NCI-H2029 (cell line): ENCODE results near the gene SPINT2.
A peak's percentile ranks its signal among the peaks of the same experiment; 100 is the strongest.

Source experiments
- DNase-seq: peaks from one replicate; lab custom pipeline; 2025; lab: John Stamatoyannopoulos, UW

Gene SPINT2

DNA sequence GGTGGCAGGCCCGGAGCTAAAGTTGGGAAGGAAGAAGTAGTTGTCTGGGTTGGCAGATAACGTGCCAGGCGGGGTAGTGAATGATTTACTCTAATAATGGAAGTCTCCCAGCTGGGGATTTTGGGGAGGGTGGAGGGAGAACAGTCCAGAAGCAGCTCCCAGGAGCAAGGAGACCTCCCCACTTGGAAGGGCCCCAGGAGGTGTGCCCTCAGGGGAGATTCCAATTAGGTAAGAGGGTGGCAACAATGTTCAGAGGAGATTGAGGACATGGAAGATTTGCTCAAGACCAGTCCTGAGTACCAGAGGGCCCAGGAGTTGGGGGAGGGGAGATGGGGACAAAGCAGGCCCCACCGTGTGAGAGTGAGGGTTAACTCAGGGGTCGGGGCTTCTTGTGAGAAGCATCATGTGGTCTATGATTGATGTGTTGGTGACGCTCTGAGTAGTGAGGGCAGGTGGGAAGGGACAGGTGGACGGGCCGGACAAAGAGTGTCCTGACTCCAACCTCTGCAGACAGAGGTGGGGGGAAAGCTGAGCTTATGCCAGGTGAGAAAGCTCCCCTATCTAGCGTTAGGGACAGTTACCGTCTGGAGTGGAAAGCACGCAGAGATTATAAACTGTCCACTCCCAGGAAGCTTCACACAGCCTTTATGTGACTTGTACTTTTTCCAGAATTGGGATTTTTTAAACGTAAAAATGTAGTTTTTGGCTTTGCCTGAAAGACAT, 3.5 kb downstream of the SPINT2 start:
- no peak for DNase-seq

DNA sequence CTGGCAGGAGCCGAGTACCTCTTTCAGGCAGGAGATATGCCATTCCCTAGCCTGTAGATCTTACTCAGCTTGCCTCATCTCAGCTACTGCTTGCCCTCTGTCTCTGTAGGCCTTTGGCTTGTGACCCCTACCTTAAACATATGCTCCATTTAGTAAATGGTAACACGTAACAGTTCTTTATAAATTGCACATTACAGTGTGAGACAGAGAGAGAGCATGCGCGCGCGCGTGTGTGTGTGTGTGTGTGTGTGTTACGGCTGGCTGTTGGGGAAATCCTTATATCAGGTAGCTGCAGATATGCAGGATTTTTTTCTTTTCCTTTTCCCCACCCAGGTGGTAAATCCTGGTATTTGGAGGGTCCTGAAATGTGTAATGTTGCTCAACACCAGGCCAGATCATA, 4.2 kb downstream of the SPINT2 start:
- DNase-seq, result no peak

DNA sequence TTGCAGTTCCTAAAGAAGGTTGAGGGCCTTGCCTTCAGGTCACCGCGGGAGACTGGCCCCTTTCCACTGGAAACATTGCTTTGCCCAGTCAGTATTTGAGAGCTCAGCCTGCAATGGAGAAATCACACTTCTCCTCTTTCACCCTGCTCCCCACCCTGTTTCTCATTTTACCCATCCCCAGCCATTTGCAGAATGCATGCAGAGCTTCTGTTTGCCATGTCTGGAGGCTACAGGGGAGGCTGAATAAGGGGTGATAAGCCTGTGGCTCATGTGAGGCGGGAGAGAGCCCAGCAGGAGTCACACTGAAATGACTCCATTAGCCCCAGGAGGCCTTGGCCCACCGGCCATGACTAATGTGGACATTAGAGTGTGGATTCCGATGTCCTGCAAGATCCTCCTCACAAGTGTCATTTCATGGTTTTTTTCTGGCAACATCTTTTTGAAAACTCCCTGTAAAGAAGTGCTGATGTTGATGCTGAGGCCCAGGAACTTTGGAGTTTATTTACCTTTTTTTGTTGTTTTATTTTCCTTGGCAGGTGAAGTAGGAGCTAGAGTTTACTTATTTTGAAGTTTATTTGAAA, 6.3 kb downstream of the SPINT2 start:
- no peak for DNase-seq

DNA sequence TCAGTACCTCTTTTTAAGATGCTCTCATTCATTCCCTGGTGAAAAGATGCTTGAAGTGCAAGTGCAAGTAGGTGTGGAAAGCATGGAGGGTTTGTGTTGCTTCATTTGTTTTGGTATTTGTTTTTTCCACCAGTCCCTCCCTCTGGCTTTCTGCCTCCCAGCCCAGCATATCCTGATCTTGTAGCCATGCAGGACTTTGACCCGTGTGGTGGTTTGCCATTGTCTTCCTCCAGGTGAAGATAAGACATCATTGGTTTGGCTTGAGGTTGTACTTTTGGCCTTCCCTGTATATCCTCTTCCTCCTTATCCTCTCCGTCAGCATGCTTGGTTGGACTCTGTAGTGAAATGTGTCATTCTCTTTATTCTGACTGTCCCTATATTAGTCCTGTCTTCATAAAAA, 9.1 kb downstream of the SPINT2 start:
- DNase-seq, result no peak

DNA sequence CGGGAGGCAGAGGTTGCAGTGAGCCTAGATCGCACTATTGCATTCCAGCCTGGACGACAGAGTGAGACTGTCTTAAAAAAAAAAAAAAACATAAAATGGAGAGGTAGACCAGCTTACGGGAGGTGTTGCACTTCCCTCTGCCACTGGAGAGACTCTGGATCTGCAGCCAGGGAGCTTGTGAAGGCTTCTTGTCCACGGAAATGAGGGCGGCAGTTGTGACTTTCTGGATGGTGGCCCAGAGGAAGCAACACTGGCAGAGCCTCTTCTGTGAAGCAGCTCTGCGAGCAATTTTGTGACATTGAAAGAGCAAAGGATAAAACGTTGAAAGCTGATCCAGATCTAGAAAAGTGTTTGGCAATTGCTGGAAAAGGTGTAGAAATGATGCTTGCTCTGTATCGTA, 10.4 kb downstream of the SPINT2 start:
- peak; percentile 72 for DNase-seq

DNA sequence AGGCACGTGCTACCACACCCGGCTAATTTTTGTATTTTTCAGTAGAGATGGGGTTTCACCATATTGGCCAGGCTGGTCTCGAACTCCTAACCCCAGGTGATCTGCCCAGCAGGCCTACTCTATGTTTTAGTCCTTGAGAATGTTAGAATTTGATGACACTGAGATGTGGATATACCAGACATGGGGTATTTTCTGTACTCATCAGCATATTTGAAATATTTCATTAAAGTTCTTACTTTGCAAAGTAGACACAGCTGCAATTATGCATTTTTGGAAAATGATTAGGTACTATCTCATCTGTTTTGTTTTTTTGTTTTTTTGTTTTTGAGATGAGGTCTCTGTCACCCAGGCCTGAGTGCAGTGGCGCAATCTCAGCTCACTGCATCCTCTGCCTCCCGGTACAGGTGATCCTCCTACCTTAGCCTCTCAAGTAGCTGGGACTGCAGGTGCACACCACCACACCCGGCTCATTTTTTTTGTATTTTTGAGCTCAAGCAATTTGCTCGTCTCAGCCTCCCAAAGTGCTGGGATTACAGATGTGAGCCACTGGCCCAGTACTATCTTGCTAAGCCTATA, 12.7 kb downstream of the SPINT2 start:
- no peak for DNase-seq

DNA sequence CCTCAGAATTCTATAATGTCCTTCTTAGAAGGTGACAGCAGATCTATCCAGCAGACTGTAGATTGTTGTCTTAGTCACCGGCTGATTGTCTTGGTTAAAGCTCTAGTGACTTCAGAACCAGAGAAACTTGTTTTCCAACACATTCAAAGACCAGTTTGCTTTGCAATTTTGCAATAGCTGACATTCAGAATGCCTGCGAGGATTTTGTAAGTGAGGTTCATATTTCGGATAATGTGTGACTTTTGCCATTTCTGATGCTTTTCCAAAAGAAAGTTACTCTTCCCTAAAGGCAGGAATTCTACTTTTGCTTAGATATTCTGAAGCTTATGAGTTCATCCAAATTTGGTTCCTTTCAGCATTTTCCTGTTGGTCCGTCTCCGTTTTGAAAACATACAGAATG, 13.2 kb downstream of the SPINT2 start:
- no peak for DNase-seq

DNA sequence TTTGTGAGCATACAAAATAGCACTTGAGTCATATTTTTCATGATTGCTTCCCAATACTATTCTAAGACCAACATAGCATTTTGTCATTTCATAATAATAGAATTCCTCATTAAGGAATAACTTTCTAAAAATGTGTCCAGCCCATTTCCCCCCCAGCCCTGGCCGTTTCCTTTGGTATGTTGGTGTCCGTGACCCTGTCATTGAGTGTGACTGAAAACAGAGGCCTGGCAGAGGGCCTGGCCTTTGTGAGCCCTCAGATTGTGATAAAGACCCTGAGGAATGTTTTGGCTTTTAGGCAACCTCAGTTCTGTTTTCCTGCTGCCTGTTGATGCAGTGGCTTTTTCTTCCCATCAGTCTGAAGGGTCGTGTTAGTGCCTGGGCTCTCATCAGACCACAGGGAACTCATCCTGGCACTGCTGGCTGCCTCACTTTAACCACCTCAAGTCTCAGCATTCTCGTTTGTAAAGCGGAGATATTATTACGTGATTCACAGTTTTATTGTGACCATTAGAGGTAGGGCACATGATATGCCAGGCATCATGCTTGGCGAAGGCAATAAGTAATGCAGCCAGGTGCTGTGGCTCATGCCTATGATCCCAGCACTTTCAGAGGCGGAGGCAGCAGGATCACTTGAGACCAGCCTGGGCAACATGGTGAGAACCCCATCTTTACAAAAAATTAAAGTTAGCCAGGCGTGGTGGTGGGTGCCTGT, 13.8 kb downstream of the SPINT2 start:
- no peak for DNase-seq

DNA sequence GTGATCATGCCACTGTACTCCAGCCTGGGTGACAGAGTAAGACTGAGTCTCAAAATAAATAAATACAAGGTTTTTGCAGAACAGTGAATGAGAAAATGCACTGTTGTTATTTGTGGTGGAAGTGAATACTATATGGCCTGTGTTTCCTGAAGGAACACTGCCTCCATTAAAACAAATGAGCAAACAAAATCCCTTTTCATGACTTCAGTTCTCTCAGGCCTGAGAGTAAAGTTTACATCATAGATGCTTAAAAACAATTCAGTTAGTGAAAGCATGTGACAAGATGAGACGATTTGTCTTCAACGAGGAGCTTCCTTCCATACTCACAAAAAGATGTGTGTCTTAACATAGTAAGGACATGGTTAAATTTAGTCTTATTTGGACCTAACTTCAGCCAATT, 14.4 kb downstream of the SPINT2 start:
- DNase-seq, result no peak

DNA sequence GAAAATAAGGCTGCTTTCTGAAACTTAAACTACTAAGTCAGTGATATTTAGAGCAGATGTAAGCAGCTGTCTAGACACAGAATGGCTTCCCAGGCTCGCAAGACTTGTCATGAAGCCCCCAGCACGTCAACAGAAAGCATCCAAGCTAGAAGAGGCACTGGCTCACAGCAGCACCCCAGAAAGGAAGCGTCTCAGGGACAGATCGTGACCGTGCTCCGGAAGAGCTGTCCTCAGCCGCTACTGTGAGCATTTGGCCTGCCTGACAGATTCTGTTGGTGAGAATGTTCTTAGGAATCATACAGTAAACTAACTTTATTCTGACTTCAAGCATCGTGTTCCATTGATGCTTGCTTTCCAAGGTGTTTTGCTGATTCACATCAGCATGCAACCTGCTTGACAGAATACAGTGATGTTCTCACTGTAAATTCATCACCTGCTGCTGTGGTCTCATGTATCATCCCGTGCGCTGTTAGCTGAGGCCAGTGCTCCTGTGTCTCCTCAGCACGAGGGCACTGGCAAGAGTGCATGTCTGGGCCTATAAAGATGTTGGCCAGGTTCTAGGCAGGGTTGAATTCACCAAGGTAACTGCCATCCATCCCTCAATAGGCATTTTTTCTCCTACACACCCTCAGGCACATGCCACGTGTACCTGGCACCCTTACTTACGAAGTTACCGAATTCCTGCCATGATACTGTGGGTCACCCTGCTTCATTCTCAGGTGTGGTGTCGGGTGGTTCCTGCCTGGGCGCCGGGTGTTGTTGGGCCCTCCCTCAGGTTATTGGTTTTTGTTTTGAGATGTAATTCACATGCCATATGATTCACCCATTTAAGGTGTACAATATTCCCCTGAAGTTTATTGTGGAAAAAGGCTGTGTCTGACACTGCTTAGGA, 15.9 kb downstream of the SPINT2 start:
- DNase-seq, result no peak

DNA sequence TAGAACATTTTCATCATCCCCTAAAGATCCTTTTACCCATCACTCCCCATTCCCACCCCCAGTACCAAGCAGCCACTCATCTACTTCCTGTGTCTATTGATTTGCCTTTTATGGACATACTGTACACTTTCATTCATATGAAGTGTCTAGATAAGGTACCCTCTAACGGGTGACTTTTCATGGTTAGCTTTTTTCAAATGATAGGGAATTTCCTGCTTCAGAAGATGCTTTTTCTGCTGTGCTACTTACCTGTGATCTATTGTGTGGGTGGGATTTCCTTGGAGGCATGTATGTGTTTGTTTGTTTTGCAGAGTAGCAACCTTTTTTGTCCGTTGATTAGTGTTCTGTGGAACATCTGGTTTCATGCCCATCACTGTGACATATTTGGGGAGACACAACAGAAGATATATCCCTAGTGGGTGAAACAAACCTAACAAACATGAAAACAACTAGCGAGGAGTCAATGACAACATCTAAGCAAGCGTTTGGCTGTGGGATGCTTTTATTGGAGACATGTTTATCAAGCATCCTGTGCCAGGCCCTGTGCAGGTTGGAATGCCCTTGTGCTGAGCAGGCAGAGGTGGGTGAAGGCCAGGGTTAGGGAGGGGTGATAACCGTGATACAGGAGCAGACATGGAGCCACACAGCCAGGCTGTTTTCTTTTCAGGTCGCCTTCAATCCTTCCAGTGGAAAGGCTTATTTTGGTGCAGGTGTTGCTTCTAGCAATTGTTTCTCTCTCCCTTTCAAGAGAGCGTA, 17.6 kb downstream of the SPINT2 start:
- DNase-seq, result peak; percentile 45

DNA sequence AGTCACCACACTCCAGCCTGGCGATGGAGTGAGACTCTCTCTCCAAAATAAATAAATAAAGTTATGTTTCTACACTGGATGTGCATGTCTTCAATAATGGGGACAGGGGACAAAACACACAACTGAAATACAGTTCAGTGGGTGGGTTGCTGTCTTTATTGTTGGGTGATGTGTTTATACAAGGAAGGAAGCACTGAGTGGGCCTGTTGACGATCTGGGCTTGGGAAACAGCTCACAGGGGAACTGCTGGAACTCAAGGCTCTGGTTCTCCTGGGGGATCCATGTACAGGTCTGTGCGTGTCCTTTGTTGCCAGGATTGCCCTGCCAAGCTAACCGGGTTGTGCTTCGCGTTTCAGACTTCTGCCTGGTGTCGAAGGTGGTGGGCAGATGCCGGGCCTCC, 18.9 kb downstream of the SPINT2 start:
- DNase-seq, result no peak

DNA sequence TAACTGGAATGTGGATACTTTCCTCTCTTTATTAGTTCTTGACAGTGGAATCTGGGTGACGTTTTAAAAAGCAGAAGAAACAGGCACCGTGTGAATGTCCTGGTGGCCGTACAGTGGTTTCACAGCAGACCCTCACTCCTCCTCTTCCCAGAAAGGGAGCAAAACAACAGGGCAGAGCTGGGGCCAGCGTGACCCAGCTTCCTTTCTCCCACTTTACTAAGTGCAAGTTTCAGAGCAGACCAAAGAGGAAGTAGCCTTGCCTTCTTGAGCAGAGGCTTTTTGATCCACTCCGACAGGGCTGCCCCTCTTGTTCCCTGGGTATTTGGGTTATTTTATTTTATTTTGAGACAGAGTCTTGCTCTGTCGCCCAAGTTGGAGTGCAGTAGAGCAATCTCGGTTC, 20.0 kb downstream of the SPINT2 start:
- no peak for DNase-seq

DNA sequence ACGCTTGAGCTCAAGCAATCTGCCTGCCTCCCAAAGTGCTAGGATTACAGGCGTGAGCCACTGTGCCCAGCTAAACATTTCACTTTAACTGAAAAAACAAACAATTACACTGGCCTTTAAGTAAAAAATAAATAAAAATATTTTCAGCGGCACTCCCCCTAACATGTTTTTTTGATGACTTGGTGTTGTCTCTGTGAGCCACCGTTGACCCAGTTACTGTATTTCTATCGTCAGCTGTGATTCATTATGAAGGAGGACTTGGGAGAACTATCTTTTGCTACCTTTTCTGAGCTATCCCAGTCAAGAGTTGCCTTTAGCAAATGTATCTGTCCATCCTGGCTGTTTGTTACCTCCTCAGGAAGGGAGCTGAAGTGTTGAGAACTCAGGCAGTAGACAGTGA, 21.2 kb downstream of the SPINT2 start:
- DNase-seq, result no peak

DNA sequence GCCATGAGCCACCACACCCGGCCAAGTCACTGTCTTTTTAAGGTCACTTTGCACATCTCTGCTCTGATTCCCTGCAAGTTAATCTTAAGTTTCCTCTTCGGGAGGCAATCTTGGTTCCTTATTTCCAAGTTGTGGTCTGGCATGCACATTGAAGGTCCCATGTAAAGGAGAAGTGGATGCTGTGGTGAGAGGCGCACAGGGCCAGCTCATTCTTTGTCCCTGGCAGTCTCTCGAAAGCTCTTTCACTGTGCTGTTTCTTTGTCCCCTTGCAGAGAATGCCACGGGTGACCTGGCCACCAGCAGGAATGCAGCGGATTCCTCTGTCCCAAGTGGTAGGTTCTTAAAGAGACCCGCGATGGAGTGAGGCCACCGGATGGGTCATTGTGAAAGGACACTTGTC, 23.2 kb downstream of the SPINT2 start:
- no peak for DNase-seq

DNA sequence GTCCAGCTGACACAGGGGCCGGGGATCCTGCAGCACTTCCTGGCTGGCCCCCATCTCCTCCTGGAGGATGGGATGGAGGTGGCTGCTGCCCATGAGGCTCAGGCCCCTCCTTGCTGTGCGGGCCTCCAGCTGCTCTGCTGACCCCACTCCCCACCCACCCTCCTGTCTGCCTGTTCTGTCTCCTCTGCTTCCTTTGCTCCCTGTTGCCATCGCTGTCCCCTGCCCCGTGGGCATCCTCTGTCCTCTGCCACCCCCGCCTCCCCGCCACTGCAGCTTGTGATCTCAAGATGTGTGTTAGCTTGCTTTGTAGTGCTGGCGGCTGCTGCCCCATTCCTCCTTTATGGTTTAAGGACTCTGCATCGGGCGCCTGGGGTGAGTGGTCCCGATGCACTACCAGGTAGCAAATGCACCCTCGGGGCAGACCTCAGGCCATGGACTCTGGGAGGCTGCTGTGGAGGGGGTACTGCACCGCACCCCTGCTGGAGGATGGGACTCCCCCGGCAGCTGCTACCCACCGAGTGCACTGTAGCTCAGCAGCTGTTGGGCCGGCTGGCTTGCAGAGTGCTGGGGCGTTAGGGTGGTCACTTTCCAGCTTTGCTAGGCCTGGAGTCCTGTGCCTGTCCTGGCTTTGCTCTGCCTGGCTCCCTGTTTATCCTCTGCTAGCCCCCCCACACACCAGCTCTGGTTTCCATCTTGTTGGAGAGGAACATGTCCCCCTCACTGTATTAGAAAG, 23.9 kb downstream of the SPINT2 start:
- DNase-seq, result no peak

DNA sequence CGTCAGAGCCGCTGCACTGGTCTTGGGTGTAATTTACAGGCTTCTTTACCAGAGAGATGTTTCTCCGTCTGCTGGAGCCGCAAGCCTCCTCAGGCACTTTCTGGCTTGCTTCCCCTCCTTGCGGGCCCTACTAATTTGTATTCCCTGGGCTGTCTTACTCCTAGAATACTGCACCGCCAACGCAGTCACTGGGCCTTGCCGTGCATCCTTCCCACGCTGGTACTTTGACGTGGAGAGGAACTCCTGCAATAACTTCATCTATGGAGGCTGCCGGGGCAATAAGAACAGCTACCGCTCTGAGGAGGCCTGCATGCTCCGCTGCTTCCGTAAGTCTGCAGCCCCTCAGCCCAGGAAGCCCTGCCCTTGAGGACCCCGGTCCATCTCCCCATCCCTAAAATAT, 25.6 kb downstream of the SPINT2 start:
- DNase-seq, result no peak

DNA sequence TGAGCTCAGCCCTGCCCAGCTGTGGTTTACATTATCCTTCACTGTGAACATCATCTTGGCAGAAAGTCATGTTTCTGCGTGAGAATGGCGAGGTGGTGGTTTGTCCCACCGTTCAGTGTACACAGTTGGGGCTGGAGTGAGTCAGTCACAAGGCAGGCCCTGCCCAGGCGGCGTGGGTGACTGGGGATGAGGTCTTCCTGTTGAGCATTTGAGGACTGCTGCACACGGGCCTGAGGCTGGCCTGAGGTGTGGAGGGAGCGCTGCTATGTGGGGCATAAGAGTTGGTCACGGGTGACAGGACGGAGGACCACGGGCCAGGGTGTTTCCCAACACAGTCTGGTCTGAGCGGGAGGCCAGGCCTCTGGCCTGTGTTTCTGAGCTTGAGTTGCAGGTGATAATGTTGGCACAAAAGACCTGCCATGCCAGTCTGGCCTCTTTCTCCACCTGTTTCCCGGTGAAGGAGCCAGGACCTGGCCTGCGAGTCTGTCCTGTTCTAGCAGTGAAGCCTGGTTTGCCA, 26.3 kb downstream of the SPINT2 start:
- no peak for DNase-seq

DNA sequence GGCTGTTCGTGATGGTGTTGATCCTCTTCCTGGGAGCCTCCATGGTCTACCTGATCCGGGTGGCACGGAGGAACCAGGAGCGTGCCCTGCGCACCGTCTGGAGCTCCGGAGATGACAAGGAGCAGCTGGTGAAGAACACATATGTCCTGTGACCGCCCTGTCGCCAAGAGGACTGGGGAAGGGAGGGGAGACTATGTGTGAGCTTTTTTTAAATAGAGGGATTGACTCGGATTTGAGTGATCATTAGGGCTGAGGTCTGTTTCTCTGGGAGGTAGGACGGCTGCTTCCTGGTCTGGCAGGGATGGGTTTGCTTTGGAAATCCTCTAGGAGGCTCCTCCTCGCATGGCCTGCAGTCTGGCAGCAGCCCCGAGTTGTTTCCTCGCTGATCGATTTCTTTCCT, 27.5 kb downstream of the SPINT2 start:
- DNase-seq, result no peak

DNA sequence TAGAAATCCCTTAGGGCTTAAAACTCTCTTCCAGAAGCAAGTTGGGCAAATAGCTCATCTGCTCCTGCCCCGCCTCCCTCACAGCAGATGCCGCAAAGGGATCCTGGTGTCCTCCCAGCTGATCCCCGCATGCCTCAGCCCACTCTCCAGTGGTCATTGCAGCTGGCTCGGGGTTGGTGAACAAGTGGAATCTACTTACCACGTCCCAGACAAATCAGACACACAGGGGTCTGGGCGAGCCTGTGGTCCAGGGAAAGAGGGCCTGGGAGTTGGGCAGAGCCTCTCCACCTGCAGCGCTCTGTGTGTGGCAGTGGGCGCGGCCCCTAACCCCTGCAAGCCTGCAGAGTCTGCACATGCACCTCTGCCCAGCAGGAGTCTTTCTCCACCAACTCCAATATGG, 28.9 kb downstream of the SPINT2 start:
- no peak for DNase-seq

DNA sequence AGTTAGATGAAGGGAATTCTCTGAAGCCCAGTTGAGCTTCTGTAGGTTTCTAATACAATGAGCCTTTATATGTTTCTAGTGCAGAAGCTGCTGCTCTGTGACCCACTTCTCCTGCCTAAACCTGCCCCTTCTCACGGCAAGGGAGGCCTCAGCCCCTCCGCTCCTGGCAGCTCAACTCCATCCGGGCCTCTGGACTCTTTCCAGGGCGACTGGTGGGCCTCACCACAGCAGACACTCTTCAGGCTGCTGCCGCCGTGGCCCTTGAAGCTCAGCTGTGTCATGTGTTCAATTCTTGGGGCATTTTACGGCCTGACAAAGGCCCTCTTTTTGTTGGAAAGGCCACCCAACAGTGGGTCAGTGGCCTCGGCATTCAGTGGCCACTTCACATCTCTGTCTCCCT, 29.7 kb downstream of the SPINT2 start:
- no peak for DNase-seq
